Endothelial cell of coronary artery (primary cell): Measurements from ENCODE around the gene FAM200B. TPM values are rescaled to one million over a fixed set of nuclear protein-coding genes. Genes with fewer than 3 reads are reported as not detected.

Experiments used
- total RNA-seq: library from RNA; depleted of rRNA; stranded (reverse); fragments of >200 nt; gene quantifications from 2 replicates; pipeline ENCODE4 v1.2.3, GENCODE V29; 2014

Gene FAM200B
- 12.6 and 13.0 TPM in 2 replicates for total RNA-seq

DNA sequence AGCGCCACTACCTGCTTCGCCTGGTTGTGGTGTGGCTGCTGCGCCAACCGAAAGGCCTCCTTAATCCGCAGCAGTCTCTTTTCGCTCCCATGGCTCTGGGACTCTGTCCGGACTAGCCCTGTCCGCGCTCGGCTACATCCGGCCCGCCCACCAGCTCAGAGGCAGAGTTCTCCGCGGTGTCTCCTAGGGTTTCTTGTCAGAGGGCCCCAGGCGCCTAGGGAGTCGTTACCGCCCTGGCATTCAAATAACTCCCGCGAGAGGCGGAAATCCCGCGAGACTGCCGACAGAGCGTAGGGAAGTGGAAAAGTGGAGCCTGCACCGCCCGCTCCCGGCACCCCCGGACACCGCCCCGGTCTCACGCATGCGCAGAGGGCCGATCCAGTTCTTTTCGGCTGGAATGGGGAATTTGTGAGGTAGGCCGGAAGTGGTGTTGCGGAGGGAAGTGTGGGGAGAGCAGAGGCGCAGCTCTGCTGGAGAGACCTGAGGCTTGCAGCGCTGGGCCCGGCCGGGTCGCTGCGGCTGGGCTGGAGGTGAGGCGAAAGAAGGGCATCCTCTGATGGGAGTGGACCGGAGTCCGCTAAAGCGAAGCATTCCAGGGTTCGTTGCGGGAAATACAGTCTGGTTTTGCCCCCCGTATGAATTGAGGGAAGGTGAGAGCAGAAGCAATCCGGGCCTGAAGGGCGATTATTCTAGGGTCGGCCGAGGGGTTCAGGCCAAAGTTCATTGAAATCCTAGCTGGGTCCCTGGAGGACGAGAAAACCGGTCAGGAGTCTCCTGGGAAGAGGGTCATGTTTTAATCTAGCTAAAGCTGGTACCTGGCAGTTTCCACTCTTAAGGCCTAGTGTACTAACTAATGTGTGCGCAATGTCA lies at the start of gene FAM200B:
Gene FAM200B (plus strand): TSS at position 456 of the 870 bp plus-strand sequence. CDS start 5,151 bp downstream, outside the sequence.

DNA sequence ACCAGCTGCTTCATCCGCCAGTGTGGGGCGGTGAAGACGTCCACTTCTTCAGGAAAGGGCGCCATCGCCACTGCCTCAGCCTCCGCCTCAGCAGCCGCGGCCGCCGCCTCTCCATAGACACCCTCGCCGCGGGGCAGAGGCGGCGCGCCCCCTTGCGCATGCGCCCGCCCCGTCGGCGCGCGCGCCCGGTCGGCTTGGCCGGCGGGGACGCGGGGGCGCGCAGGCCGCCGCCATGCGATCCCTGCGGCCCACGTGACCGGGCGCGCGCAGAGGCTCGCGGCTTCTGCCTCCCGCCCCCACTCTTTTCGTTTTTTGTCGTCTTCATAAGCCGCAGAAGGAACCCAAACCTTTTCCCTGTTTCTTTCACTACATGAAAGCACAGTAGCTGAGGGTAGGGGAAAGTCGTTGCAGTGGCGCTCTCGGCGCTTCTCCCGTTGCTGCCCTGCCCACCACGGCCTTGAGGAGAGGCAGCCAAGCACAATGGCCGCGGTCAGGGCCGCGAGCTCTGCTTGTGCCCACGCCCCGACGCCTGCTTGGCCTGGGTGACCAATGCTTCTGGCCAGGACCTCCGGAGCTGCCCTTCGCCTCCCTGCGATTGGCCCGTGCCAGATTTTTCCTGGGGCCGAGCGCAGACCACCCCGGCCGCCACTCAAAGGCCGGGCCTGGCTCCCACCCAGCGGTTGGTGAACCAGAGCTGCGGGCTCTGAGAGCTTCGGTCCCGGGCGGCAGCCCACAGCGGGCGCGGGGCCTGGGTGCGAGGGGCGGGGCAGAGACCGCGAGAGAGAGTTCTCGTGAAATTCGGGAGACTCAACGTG lies 26.2 kb upstream of the FAM200B start, which contains the start of gene FBXL5:
Gene FBXL5 (minus strand): TSS at position 135 of the 815 bp plus-strand sequence. CDS start 70 bp downstream, at position 65.

DNA sequence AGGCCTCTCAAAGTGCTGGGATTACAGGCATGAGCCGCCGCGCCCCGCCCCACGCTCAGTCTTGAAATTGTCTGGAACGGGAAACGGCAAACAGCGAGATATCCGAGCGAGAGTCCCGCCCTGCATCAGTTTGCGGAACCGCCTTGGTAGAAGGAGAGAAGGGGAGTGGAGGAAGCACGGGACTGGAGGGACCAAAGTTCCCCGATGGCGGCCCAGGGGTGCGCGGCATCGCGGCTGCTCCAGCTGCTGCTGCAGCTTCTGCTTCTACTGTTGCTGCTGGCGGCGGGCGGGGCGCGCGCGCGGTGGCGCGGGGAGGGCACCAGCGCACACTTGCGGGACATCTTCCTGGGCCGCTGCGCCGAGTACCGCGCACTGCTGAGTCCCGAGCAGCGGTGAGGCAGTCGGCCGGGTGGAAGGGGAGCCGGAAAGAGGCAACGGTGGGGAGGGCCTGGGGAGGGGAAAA lies 21.3 kb downstream of the FAM200B start, which contains the start of gene BST1:
Gene BST1 (plus strand): TSS at position 125 of the 463 bp plus-strand sequence. CDS start 80 bp downstream, at position 205.

Other genes starting within 250 kb of the FAM200B start
- gene CC2D2A, start 211.9 kb upstream of the FAM200B start, total RNA-seq = 7.2 and 11.2 TPM in 2 replicates
- 58.4 and 73.9 TPM in 2 replicates for gene FBXL5, start 26.5 kb upstream of the FAM200B start, total RNA-seq
- 7.8 and 13.3 TPM in 2 replicates for gene BST1, start 21.2 kb downstream of the FAM200B start, total RNA-seq
- 0.09 TPM in 2 replicates for gene CD38, start 96.5 kb downstream of the FAM200B start, total RNA-seq